Small intestine (tissue), 7 donors: ENCODE measurements around the gene EIF4H. TPM values are rescaled to one million over a fixed set of nuclear protein-coding genes. Genes with fewer than 3 reads are reported as not detected.

Experiments used
- DNase-seq, 2 donors: peaks; one replicate each; pipeline versions ENCODE4 v3.0.0 to v3.0.0-alpha.2; 2013
- FAIRE-seq: peaks from 2 replicates; lab custom pipeline; 2012; peaks lifted over from hg19 to GRCh38; lab: Jason Lieb, UNC
- H3K27ac ChIP-seq, 3 donors: one replicate each; pipeline ENCODE4 v1.5.1; 2013; ENCODE audit warnings: low read length in 2 of 3, mild to moderate bottlenecking in 2 of 3, control low read depth in 1 of 3, inconsistent platforms in 1 of 3, low read depth in 1 of 3, moderate library complexity in 1 of 3
- H3K27me3 ChIP-seq, 3 donors: one replicate each; pipeline ENCODE4 v1.6.1; 2013; ENCODE audit warnings: low read length in 3 of 3, inconsistent platforms in 1 of 3; ENCODE audit not compliant: control insufficient read depth in 3 of 3, insufficient read depth in 3 of 3
- H3K36me3 ChIP-seq, 3 donors: one replicate each; pipeline ENCODE4 v1.6.1; 2013; ENCODE audit warnings: low read length in 3 of 3, inconsistent platforms in 1 of 3, low read depth in 1 of 3, mild to moderate bottlenecking in 1 of 3, moderate library complexity in 1 of 3; ENCODE audit not compliant: control insufficient read depth in 3 of 3, insufficient read depth in 2 of 3
- H3K4me1 ChIP-seq, 3 donors: one replicate each; pipeline ENCODE4 v1.6.1; 2013; ENCODE audit warnings: low read length in 2 of 3, inconsistent platforms in 1 of 3, low read depth in 1 of 3, mild to moderate bottlenecking in 1 of 3, moderate library complexity in 1 of 3; ENCODE audit not compliant: control insufficient read depth in 3 of 3, insufficient read depth in 2 of 3
- H3K4me3 ChIP-seq, 3 donors: one replicate each; pipeline ENCODE4 v1.5.1; 2013; ENCODE audit warnings: low read length in 3 of 3, control low read depth in 1 of 3, inconsistent platforms in 1 of 3, low read depth in 1 of 3, mild to moderate bottlenecking in 1 of 3, moderate library complexity in 1 of 3
- H3K9me3 ChIP-seq, 2 donors: one replicate each; pipeline ENCODE4 v1.6.1; 2013; ENCODE audit warnings: low read depth in 1 of 2, low read length in 1 of 2; ENCODE audit not compliant: control insufficient read depth in 2 of 2, insufficient read depth in 1 of 2
- WGBS, 3 donors: extraction: QIAGEN DNeasy Blood & Tissue Kit; methylation state at CpG; one replicate each; pipeline ENCODE4 v1.1.7; 2013; 5-methylcytosine and 5-hydroxymethylcytosine counted together
- polyA plus RNA-seq, 4 donors: library from polyadenylated mRNA; stranded (reverse) in 3 of 4; unstranded in 1 of 4; fragments of 200-250 nt in 3 of 4; fragments of 120-200 nt in 1 of 4; gene quantifications; one replicate each; pipeline versions ENCODE4 v1.2.1 to v1.2.3, GENCODE V29; 2013
- donor health status: healthy with polysubstance abuse.
- donor health status: control.
- donor health status: control.
- donor health status: Bipolar disorder and iron deficiency.
- donor health status: healthy.

The EIF4H gene
- polyA plus RNA-seq, 4 donors, result 158 to 229 (median 187) TPM

- FAIRE-seq, result no peak
These were observed 2.4 kb downstream of the EIF4H start for GRCh38 chr7:74176555-74176954.

DNA sequence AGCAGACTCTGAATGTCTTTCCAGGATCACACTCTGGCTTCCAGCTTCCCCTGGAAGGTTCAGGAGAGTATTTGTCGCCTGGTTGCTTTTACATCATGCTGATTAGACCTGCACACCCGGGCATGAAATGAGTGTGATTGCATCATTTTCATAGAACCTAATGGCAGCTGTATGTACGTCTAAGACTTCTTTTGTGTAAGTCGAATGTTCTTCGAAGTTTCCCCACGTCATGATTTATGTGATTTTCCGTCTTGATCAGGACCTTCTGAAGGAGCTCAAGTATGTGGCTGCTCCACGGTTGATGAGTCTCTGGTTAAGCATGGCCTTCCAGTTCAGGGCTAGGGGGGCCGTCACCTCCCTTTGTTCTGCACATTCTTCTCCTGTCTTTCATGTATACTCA is 4.5 kb downstream of the EIF4H start:
- no peak overlapping the region for H3K4me3 ChIP-seq
- no peaks in the 10 kb centered on the region for H3K27me3 ChIP-seq
- no peak overlapping the region for H3K27ac ChIP-seq
- peaks cover 4 to 6% (median 5%) of the 10 kb centered on the region in 3 donors for H3K4me1 ChIP-seq
- H3K36me3 ChIP-seq, result peaks cover 0 to 40% (median 3%) of the 10 kb centered on the region in 3 donors
- DNase-seq, result no peak
- no peaks in the 10 kb centered on the region for H3K9me3 ChIP-seq
- 51 to 59% (median 52%) methylated on average over 9 of the region's 9 CpGs for WGBS, 3 donors
- FAIRE-seq, result no peak

More at GRCh38 chr7:74176555-74176954, 2.4 kb downstream of the EIF4H start:
- Histone ChIP-seq H3K4me3 (no peak overlapping the region), H3K27me3 (no peaks in the 10 kb centered on the region), H3K36me3 (peaks cover 0 to 30% (median 3%) of the 10 kb centered on the region in 3 donors), H3K9me3 (no peaks in the 10 kb centered on the region), H3K4me1 (peaks cover 3 to 10% (median 4%) of the 10 kb centered on the region in 3 donors), H3K27ac (no peak overlapping the region)
- WGBS, 3 donors, result 22 to 52% (median 33%) methylated on average over 3 of the region's 3 CpGs
- DNase-seq, result no peak

DNA sequence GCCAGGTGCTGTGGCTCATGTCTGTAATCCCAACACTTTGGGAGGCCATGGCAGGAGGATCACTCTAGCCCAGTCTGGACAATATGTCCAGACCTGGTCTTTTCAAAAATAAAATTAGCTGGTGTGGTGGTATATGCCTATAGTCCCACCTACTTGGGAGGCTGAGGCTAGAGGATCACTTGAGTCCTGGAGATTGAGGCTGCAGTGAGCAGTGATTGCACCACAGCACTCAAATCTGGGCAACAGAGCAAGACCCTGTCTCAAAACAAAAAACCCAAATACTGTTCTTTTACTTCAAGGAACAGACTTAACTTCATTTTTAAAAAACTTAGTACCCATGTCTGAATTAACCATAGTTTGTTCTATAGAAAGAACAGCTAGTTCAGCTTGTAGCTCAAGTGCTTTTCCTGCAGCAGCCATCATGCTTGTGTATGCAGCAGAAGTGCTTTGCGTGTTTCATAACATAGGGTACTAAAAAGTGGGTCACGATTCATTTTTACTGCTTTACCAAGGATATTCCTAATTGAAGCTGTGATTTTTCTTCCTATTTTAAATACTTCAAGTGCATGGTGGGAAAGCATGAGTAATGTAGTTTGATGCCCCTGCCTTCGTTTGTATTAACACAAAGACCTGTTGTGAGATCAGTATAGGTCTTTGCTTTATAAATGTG is 5.9 kb downstream of the EIF4H start:
- H3K36me3 ChIP-seq, result peaks cover 0 to 44% (median 3%) of the 10 kb centered on the region in 3 donors
- H3K27ac ChIP-seq, result no peak overlapping the region
- H3K4me3 ChIP-seq, result no peak overlapping the region
- FAIRE-seq, result no peak
- H3K27me3 ChIP-seq, result no peaks in the 10 kb centered on the region
- WGBS, 3 donors, result 62 to 67% (median 65%) methylated on average over 3 of the region's 3 CpGs
- no peak for DNase-seq
- peaks cover 4 to 6% (median 5%) of the 10 kb centered on the region in 3 donors for H3K4me1 ChIP-seq
- no peaks in the 10 kb centered on the region for H3K9me3 ChIP-seq

DNA sequence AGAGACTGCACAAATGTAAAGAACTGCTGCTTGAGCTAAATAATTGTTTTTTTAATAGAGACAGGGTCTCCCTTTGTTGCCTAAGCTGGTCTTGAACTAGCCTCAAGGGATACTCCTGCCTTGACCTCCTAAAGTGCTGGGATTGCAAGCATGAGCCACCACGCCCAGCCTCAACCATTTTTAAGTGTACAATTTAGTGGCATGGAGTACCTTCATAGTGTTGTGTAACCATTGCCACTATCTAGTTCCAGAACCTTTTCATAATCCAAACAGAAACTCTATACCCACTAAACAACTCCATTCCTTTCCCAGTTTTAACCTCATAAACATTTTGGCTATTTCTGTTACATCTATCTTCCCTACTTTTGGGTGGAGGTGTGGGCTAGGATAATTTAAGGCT is 6.7 kb downstream of the EIF4H start:
- Histone ChIP-seq H3K4me3 (no peak overlapping the region), H3K9me3 (no peaks in the 10 kb centered on the region), H3K4me1 (peaks cover under 1 to 10% (median 6%) of the 10 kb centered on the region in 3 donors), H3K27ac (no peak overlapping the region), H3K27me3 (no peaks in the 10 kb centered on the region), H3K36me3 (peaks cover 0 to 45% (median 3%) of the 10 kb centered on the region in 3 donors)
- FAIRE-seq, result no peak
- 71 to 82% (median 74%) methylated on average over 1 of the region's 1 CpG for WGBS, 3 donors
- no peak for DNase-seq

GRCh38 chr7:74181821-74182220 is 7.7 kb downstream of the EIF4H start:
- H3K9me3 ChIP-seq, result no peaks in the 10 kb centered on the region
- peaks cover 0 to 10% (median 6%) of the 10 kb centered on the region in 3 donors for H3K4me1 ChIP-seq
- peak in 1 of 2 donors; percentile 35 for DNase-seq
- no peak for FAIRE-seq
- no peaks in the 10 kb centered on the region for H3K27me3 ChIP-seq
- H3K4me3 ChIP-seq, result no peak overlapping the region
- H3K36me3 ChIP-seq, result peaks cover 0 to 42% (median 3%) of the 10 kb centered on the region in 3 donors
- WGBS, 3 donors, result 53 to 71% (median 61%) methylated on average over 5 of the region's 5 CpGs
- no peak overlapping the region for H3K27ac ChIP-seq

GRCh38 chr7:74182453-74183090 is 8.4 kb downstream of the EIF4H start:
- no peaks in the 10 kb centered on the region for H3K9me3 ChIP-seq
- H3K4me1 ChIP-seq, result peaks cover 0 to 10% (median 6%) of the 10 kb centered on the region in 3 donors
- 71 to 77% (median 73%) methylated on average over 6 of the region's 6 CpGs for WGBS, 3 donors
- H3K27me3 ChIP-seq, result no peaks in the 10 kb centered on the region
- FAIRE-seq (no peak), DNase-seq (no peak)
- peaks cover 0 to 48% (median 4%) of the 10 kb centered on the region in 3 donors for H3K36me3 ChIP-seq
- H3K4me3 ChIP-seq, result no peak overlapping the region
- H3K27ac ChIP-seq, result no peak overlapping the region

- no peak for DNase-seq
- H3K9me3 ChIP-seq, result no peaks in the 10 kb centered on the region
- peaks cover 5 to 46% (median 8%) of the 10 kb centered on the region in 3 donors for H3K36me3 ChIP-seq
- FAIRE-seq, result no peak
- H3K27ac ChIP-seq, result peak overlapping the region in 1 of 3 donors; percentile 5
- H3K27me3 ChIP-seq, result no peaks in the 10 kb centered on the region
- peaks cover 0 to 10% (median 6%) of the 10 kb centered on the region in 3 donors for H3K4me1 ChIP-seq
- H3K4me3 ChIP-seq, result no peak overlapping the region
- WGBS, 3 donors, result 68 to 77% (median 71%) methylated on average over 3 of the region's 3 CpGs
These were observed 9.0 kb downstream of the EIF4H start for GRCh38 chr7:74183142-74183541.

DNA sequence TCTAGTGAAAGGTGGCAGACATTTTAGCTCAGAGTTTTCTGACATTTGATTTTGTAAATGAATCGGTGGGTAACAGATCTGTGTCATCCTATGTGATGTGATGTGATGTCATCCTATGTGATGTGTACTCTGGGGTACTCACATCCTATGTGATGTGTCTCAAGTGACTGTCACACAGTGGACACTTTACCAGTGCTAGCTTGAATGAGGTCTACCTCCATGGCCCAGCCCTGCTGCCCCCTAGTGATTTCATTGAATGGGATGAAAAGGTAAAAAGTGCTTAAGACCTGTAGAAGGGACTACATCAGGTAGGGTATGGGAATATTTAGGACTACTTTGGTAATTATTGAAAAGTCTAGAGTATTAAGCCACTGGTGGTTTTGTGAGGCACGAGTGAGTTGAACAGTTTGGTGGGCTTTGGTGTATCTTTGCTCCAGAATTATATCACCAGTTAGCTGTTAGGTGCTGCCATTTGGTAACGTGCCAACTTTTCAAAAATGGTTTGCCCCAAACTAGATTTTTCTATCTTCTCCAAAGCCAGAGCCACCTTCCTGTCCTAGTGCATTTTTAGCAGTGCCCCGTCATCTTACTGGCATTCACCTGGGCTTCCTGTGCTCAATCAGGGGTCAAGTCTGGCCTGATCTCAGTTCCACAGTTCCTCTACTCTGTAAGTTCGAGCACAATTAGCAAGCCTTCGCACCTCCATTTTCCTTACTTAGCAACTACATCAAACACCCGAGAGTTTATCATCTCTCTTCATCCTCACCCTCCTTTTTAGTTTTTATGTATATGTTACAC is 9.7 kb downstream of the EIF4H start:
- peaks cover 0 to 10% (median 6%) of the 10 kb centered on the region in 3 donors for H3K4me1 ChIP-seq
- H3K4me3 ChIP-seq, result no peak overlapping the region
- no peak for DNase-seq
- peaks cover 10 to 46% (median 16%) of the 10 kb centered on the region in 3 donors for H3K36me3 ChIP-seq
- 59 to 62% (median 61%) methylated on average over 7 of the region's 7 CpGs for WGBS, 3 donors
- no peak for FAIRE-seq
- H3K27me3 ChIP-seq, result no peaks in the 10 kb centered on the region
- peak overlapping the region in 1 of 3 donors; percentile 51 for H3K27ac ChIP-seq
- no peaks in the 10 kb centered on the region for H3K9me3 ChIP-seq
